Endothelial cell of hepatic sinusoid (primary cell): ENCODE measurements around the gene TSPEAR.

Experiments used
- in situ Hi-C: cut with HindIII; loops from 2 replicates; pipeline ENCODE4 v1.10.0; 2017; ENCODE audit warnings: low sequenced_read_pairs

Gene TSPEAR

GRCh38 chr21:44479556-44480199 lies 231.7 kb downstream of the TSPEAR start:
- in situ Hi-C loops: loop anchor here (25.0 kb wide), 1 partner anchor 92 kb away; no protein-coding TSS in a partner anchor

GRCh38 chr21:44478801-44479167 lies 232.6 kb downstream of the TSPEAR start:
- in situ Hi-C loops: loop anchor here (25.0 kb wide), 1 partner anchor 91 kb away; no protein-coding TSS in a partner anchor

- in situ Hi-C loops: loop anchor here (25.0 kb wide), 1 partner anchor 91 kb away; no protein-coding TSS in a partner anchor
These were observed 233.1 kb downstream of the TSPEAR start for GRCh38 chr21:44478124-44478800.

- in situ Hi-C loops: loop anchor here (25.0 kb wide), 1 partner anchor 90 kb away; no protein-coding TSS in a partner anchor
These were observed 233.7 kb downstream of the TSPEAR start for GRCh38 chr21:44477712-44478111.

- in situ Hi-C loops: loop anchor here (25.0 kb wide), 1 partner anchor 90 kb away; no protein-coding TSS in a partner anchor
These were observed 234.2 kb downstream of the TSPEAR start for GRCh38 chr21:44477131-44477530.

GRCh38 chr21:44475266-44475845 lies 236.0 kb downstream of the TSPEAR start:
- in situ Hi-C loops: loop anchor here (25.0 kb wide), 1 partner anchor 88 kb away; no protein-coding TSS in a partner anchor

- in situ Hi-C loops: no loop called here
These were observed 237.3 kb downstream of the TSPEAR start for GRCh38 chr21:44473915-44474555.

- in situ Hi-C loops: no loop called here
These were observed 239.4 kb downstream of the TSPEAR start for GRCh38 chr21:44471996-44472395.

- in situ Hi-C loops: no loop called here
These were observed 240.0 kb downstream of the TSPEAR start for GRCh38 chr21:44471341-44471740.

- in situ Hi-C loops: no loop called here
These were observed 243.5 kb downstream of the TSPEAR start for GRCh38 chr21:44467859-44468195.

- in situ Hi-C loops: no loop called here
These were observed 244.1 kb downstream of the TSPEAR start for GRCh38 chr21:44466996-44467858.

GRCh38 chr21:44466351-44466954 lies 244.9 kb downstream of the TSPEAR start:
- in situ Hi-C loops: no loop called here

- in situ Hi-C loops: no loop called here
These were observed 247.0 kb downstream of the TSPEAR start for GRCh38 chr21:44464351-44464750.

- in situ Hi-C loops: no loop called here
These were observed 247.6 kb downstream of the TSPEAR start for GRCh38 chr21:44463724-44464123.

GRCh38 chr21:44462834-44463200 lies 248.6 kb downstream of the TSPEAR start:
- in situ Hi-C loops: no loop called here

GRCh38 chr21:44462086-44462833 lies 249.1 kb downstream of the TSPEAR start:
- in situ Hi-C loops: no loop called here

GRCh38 chr21:44461464-44462001 lies 249.8 kb downstream of the TSPEAR start:
- in situ Hi-C loops: no loop called here

- in situ Hi-C loops: no loop called here
These were observed 250.4 kb downstream of the TSPEAR start for GRCh38 chr21:44461005-44461404.

GRCh38 chr21:44460441-44460755 lies 251.0 kb downstream of the TSPEAR start:
- in situ Hi-C loops: no loop called here
